GM23338 (cell line): ENCODE data around the gene MLLT3. TPM values are rescaled to one million over a fixed set of nuclear protein-coding genes. Genes with fewer than 3 reads are reported as not detected.

ENCODE experiments used
- ATAC-seq: fragments of 200-7000 bp; cut with Tn5 transposase; 3 replicates; pipeline ENCODE4 v1.9.1; 2020
- DNase-seq: peaks from one replicate; pipeline ENCODE4 v3.0.0-alpha.2; 2015; ENCODE audit warnings: low spot score
- H2AFZ ChIP-seq: fragments of 200-600 bp; sonication (generic); 2 replicates; pipeline ENCODE4 v1.8.0; 2016; ENCODE audit warnings: antibody characterized with exemption, mild to moderate bottlenecking, moderate library complexity
- H3F3A ChIP-seq: fragments of 200-600 bp; sonication (generic); replicated peaks from 2 replicates; pipeline ENCODE4 v1.8.0; 2017; ENCODE audit warnings: antibody characterized with exemption, mixed run types, low read depth
- H3K27ac ChIP-seq: fragments of 200-600 bp; sonication (generic); 2 replicates; pipeline ENCODE4 v1.6.1; 2016; ENCODE audit warnings: low read depth
- H3K27me3 ChIP-seq: fragments of 200-600 bp; sonication (generic); 2 replicates; pipeline ENCODE4 v1.8.0; 2016; ENCODE audit warnings: mild to moderate bottlenecking, mixed run types, moderate library complexity; ENCODE audit not compliant: insufficient read depth
- H3K36me3 ChIP-seq: fragments of 200-600 bp; sonication (generic); 2 replicates; pipeline ENCODE4 v1.8.0; 2016; ENCODE audit warnings: mild to moderate bottlenecking; ENCODE audit not compliant: insufficient read depth
- H3K4me1 ChIP-seq: fragments of 200-600 bp; sonication (generic); 2 replicates; pipeline ENCODE4 v1.8.0; 2016; ENCODE audit warnings: mild to moderate bottlenecking, moderate library complexity; ENCODE audit not compliant: insufficient read depth
- H3K4me2 ChIP-seq: fragments of 200-600 bp; sonication (generic); 2 replicates; pipeline ENCODE4 v1.7.1; 2017; ENCODE audit warnings: mixed run types
- H3K4me3 ChIP-seq: fragments of 200-600 bp; sonication (generic); 2 replicates; pipeline ENCODE4 v1.6.1; 2016; ENCODE audit warnings: mixed run types
- H3K79me2 ChIP-seq: fragments of 200-600 bp; sonication (generic); replicated peaks from 2 replicates; pipeline ENCODE4 v1.8.0; 2017; ENCODE audit warnings: mild to moderate bottlenecking; ENCODE audit not compliant: insufficient read depth
- H3K9me2 ChIP-seq: fragments of 200-600 bp; sonication (generic); 2 replicates; pipeline ENCODE4 v1.8.0; 2017; ENCODE audit not compliant: insufficient read depth
- H4K20me1 ChIP-seq: fragments of 200-600 bp; sonication (generic); replicated peaks from 2 replicates; pipeline ENCODE4 v1.8.0; 2017; ENCODE audit warnings: mild to moderate bottlenecking; ENCODE audit not compliant: insufficient read depth
- H3K27ac Mint-ChIP-seq: 2 replicates; pipeline ENCODE4 v1.8.0; 2020; ENCODE audit warnings: inconsistent platforms, mild to moderate bottlenecking, moderate library complexity, mixed read lengths
- H3K27me3 Mint-ChIP-seq: 3 replicates; pipeline ENCODE4 v1.8.0; 2022; ENCODE audit warnings: low read depth, mild to moderate bottlenecking, moderate library complexity, mixed read lengths, inconsistent platforms; ENCODE audit not compliant: insufficient read depth, poor library complexity
- H3K36me3 Mint-ChIP-seq: 3 replicates; pipeline ENCODE4 v1.8.0; 2021; ENCODE audit warnings: low read depth, mild to moderate bottlenecking, inconsistent platforms, moderate library complexity, mixed read lengths
- H3K4me1 Mint-ChIP-seq: 3 replicates; pipeline ENCODE4 v1.8.0; 2020; ENCODE audit warnings: mild to moderate bottlenecking, inconsistent platforms, mixed read lengths
- H3K4me3 Mint-ChIP-seq: 3 replicates; pipeline ENCODE4 v1.8.0; 2021; ENCODE audit warnings: moderate library complexity, mild to moderate bottlenecking, inconsistent platforms, mixed read lengths
- H3K9me3 Mint-ChIP-seq: 3 replicates; pipeline ENCODE4 v1.8.0; 2020; ENCODE audit warnings: moderate library complexity, mild to moderate bottlenecking, inconsistent platforms, mixed read lengths
- CREB1 ChIP-seq: fragments of 250-450 bp; sonication (Bioruptor Pico); IDR thresholded peaks from 2 replicates; pipeline ENCODE4 v1.5.0; 2020; ENCODE audit warnings: low read depth, mild to moderate bottlenecking, moderate library complexity
- EZH2 ChIP-seq: fragments of 200-600 bp; sonication (generic); IDR thresholded peaks from one replicate; pipeline ENCODE4 v1.8.0; 2017; ENCODE audit warnings: antibody characterized with exemption, mild to moderate bottlenecking, low read depth; ENCODE audit not compliant: unreplicated experiment
- EZH2phosphoT487 ChIP-seq: fragments of 200-600 bp; sonication (generic); IDR thresholded peaks from one replicate; pipeline ENCODE4 v1.8.1; 2018; ENCODE audit warnings: antibody characterized with exemption; ENCODE audit not compliant: unreplicated experiment
- STAT1 ChIP-seq: IDR thresholded peaks from one replicate; pipeline ENCODE4 v1.6.1; 2016; ENCODE audit warnings: antibody characterized with exemption; ENCODE audit not compliant: unreplicated experiment
- ZNF114 ChIP-seq: fragments of 250-450 bp; sonication (Bioruptor Pico); IDR thresholded peaks from 2 replicates; pipeline ENCODE4 v1.5.0; 2020; ENCODE audit warnings: mild to moderate bottlenecking, moderate library complexity
- polyA plus RNA-seq: library from polyadenylated mRNA; unstranded; fragments of >200 nt; fragmentation: Nextera tagmentation; extraction: Ambion mirVana; gene quantifications from 2 replicates; pipeline ENCODE4 v1.2.1, GENCODE V29; 2016
- total RNA-seq: library from RNA; depleted of rRNA; stranded (reverse); fragments of >200 nt; shearing (Covaris generic); gene quantifications from 2 replicates; pipeline ENCODE4 v1.2.3, GENCODE V29; 2014
- TF ChIP-seq, protein P1 (sequence below): IDR thresholded peaks from one replicate; pipeline ENCODE4 v1.6.1; 2018; ENCODE audit warnings: antibody characterized with exemption; ENCODE audit not compliant: unreplicated experiment
- TF ChIP-seq, protein P2 (sequence below), 2 experiments: fragments of 200-600 bp in 1 of 2; sonication (generic) in 1 of 2; conservative IDR thresholded peaks; 2 replicates each; pipeline versions ENCODE4 v1.5.1 to v1.6.1; 2016 to 2017; ENCODE audit warnings: antibody characterized with exemption in 2 of 2, low read depth in 2 of 2, mild to moderate bottlenecking in 2 of 2, moderate library complexity in 1 of 2
- TF ChIP-seq, protein P3 (sequence below): fragments of 250-450 bp; sonication (Bioruptor Pico); IDR thresholded peaks from 2 replicates; pipeline ENCODE4 v1.5.0; 2020; ENCODE audit warnings: mild to moderate bottlenecking, moderate library complexity

Gene MLLT3
- total and polyA plus RNA-seq, 2 experiments from 2014 or later = 7.5 to 9.5 TPM

DNA sequence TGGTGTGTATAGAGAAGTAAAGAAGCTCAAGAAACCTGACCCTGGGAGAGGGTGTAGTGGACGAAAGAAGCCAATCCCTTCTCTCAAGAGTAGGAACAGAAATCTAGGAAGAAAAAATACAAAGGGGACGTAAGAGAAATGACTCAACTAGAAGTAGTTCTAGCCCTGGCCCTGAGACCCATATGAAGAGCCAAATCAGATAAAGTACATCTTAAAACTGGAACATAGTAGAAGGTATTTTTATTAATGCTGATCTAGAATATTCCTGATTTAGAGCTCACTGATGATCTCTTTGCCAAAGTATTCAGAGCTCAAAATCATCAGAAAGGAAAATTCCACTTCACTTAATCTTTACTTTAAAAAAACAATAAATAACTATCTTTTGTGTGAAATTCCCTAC is 184.8 kb downstream of the MLLT3 start:
- Histone ChIP-seq H3K27me3 (no peaks in the 10 kb centered on the region), H2AFZ (no peak overlapping the region), H3K4me3 (no peak overlapping the region), H3K27ac (no peak overlapping the region), H3K4me1 (peaks cover 19% of the 10 kb centered on the region), H3K79me2 (no peaks in the 10 kb centered on the region), H3K36me3 (no peaks in the 10 kb centered on the region), H4K20me1 (no peaks in the 10 kb centered on the region), H3K9me2 (no peaks in the 10 kb centered on the region), H3K4me2 (no peak overlapping the region), H3F3A (no peaks in the 10 kb centered on the region)
- DNase-seq (no peak), ATAC-seq (no peak)
- peaks cover 22% of the 10 kb centered on the region for H3K4me1 Mint-ChIP-seq
- no peaks in the 10 kb centered on the region for H3K36me3 Mint-ChIP-seq
- no peak overlapping the region for H3K4me3 Mint-ChIP-seq
- TF ChIP-seq STAT1 (no peak), CREB1 (CRISPR knock-in tag) (no peak), ZNF114 (CRISPR knock-in tag) (no peak), EZH2phosphoT487 (no peak), EZH2 (no peak)
- TF ChIP-seq, protein P1, sequence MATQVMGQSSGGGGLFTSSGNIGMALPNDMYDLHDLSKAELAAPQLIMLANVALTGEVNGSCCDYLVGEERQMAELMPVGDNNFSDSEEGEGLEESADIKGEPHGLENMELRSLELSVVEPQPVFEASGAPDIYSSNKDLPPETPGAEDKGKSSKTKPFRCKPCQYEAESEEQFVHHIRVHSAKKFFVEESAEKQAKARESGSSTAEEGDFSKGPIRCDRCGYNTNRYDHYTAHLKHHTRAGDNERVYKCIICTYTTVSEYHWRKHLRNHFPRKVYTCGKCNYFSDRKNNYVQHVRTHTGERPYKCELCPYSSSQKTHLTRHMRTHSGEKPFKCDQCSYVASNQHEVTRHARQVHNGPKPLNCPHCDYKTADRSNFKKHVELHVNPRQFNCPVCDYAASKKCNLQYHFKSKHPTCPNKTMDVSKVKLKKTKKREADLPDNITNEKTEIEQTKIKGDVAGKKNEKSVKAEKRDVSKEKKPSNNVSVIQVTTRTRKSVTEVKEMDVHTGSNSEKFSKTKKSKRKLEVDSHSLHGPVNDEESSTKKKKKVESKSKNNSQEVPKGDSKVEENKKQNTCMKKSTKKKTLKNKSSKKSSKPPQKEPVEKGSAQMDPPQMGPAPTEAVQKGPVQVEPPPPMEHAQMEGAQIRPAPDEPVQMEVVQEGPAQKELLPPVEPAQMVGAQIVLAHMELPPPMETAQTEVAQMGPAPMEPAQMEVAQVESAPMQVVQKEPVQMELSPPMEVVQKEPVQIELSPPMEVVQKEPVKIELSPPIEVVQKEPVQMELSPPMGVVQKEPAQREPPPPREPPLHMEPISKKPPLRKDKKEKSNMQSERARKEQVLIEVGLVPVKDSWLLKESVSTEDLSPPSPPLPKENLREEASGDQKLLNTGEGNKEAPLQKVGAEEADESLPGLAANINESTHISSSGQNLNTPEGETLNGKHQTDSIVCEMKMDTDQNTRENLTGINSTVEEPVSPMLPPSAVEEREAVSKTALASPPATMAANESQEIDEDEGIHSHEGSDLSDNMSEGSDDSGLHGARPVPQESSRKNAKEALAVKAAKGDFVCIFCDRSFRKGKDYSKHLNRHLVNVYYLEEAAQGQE = no peak
- TF ChIP-seq, protein P2, sequence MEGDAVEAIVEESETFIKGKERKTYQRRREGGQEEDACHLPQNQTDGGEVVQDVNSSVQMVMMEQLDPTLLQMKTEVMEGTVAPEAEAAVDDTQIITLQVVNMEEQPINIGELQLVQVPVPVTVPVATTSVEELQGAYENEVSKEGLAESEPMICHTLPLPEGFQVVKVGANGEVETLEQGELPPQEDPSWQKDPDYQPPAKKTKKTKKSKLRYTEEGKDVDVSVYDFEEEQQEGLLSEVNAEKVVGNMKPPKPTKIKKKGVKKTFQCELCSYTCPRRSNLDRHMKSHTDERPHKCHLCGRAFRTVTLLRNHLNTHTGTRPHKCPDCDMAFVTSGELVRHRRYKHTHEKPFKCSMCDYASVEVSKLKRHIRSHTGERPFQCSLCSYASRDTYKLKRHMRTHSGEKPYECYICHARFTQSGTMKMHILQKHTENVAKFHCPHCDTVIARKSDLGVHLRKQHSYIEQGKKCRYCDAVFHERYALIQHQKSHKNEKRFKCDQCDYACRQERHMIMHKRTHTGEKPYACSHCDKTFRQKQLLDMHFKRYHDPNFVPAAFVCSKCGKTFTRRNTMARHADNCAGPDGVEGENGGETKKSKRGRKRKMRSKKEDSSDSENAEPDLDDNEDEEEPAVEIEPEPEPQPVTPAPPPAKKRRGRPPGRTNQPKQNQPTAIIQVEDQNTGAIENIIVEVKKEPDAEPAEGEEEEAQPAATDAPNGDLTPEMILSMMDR (conservative IDR thresholded peaks at IDR 0.05; ENCODE audit: low read depth in 2 of 2) = no peak
- TF ChIP-seq, protein P3, sequence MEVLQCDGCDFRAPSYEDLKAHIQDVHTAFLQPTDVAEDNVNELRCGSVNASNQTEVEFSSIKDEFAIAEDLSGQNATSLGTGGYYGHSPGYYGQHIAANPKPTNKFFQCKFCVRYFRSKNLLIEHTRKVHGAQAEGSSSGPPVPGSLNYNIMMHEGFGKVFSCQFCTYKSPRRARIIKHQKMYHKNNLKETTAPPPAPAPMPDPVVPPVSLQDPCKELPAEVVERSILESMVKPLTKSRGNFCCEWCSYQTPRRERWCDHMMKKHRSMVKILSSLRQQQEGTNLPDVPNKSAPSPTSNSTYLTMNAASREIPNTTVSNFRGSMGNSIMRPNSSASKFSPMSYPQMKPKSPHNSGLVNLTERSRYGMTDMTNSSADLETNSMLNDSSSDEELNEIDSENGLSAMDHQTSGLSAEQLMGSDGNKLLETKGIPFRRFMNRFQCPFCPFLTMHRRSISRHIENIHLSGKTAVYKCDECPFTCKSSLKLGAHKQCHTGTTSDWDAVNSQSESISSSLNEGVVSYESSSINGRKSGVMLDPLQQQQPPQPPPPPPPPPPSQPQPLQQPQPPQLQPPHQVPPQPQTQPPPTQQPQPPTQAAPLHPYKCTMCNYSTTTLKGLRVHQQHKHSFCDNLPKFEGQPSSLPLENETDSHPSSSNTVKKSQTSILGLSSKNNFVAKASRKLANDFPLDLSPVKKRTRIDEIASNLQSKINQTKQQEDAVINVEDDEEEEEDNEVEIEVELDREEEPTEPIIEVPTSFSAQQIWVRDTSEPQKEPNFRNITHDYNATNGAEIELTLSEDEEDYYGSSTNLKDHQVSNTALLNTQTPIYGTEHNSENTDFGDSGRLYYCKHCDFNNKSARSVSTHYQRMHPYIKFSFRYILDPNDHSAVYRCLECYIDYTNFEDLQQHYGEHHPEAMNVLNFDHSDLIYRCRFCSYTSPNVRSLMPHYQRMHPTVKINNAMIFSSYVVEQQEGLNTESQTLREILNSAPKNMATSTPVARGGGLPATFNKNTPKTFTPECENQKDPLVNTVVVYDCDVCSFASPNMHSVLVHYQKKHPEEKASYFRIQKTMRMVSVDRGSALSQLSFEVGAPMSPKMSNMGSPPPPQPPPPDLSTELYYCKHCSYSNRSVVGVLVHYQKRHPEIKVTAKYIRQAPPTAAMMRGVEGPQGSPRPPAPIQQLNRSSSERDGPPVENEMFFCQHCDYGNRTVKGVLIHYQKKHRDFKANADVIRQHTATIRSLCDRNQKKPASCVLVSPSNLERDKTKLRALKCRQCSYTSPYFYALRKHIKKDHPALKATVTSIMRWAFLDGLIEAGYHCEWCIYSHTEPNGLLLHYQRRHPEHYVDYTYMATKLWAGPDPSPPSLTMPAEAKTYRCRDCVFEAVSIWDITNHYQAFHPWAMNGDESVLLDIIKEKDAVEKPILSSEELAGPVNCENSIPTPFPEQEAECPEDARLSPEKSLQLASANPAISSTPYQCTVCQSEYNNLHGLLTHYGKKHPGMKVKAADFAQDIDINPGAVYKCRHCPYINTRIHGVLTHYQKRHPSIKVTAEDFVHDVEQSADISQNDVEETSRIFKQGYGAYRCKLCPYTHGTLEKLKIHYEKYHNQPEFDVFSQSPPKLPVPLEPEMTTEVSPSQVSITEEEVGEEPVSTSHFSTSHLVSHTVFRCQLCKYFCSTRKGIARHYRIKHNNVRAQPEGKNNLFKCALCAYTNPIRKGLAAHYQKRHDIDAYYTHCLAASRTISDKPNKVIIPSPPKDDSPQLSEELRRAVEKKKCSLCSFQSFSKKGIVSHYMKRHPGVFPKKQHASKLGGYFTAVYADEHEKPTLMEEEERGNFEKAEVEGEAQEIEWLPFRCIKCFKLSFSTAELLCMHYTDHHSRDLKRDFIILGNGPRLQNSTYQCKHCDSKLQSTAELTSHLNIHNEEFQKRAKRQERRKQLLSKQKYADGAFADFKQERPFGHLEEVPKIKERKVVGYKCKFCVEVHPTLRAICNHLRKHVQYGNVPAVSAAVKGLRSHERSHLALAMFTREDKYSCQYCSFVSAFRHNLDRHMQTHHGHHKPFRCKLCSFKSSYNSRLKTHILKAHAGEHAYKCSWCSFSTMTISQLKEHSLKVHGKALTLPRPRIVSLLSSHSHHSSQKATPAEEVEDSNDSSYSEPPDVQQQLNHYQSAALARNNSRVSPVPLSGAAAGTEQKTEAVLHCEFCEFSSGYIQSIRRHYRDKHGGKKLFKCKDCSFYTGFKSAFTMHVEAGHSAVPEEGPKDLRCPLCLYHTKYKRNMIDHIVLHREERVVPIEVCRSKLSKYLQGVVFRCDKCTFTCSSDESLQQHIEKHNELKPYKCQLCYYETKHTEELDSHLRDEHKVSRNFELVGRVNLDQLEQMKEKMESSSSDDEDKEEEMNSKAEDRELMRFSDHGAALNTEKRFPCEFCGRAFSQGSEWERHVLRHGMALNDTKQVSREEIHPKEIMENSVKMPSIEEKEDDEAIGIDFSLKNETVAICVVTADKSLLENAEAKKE (CRISPR knock-in tag) = no peak
- H3K27ac Mint-ChIP-seq = peak overlapping the region; percentile 10; the same call in 1 of the 2 replicates
- no peaks in the 10 kb centered on the region for H3K9me3 Mint-ChIP-seq
- H3K27me3 Mint-ChIP-seq = no peaks in the 10 kb centered on the region
